Bone marrow (tissue), 2 donors: ENCODE results near the gene NECTIN1.

Experiments
- DNase-seq, 2 donors: peaks; one replicate each; lab custom pipeline; 2025; lab: John Stamatoyannopoulos, UW

The NECTIN1 gene

DNA sequence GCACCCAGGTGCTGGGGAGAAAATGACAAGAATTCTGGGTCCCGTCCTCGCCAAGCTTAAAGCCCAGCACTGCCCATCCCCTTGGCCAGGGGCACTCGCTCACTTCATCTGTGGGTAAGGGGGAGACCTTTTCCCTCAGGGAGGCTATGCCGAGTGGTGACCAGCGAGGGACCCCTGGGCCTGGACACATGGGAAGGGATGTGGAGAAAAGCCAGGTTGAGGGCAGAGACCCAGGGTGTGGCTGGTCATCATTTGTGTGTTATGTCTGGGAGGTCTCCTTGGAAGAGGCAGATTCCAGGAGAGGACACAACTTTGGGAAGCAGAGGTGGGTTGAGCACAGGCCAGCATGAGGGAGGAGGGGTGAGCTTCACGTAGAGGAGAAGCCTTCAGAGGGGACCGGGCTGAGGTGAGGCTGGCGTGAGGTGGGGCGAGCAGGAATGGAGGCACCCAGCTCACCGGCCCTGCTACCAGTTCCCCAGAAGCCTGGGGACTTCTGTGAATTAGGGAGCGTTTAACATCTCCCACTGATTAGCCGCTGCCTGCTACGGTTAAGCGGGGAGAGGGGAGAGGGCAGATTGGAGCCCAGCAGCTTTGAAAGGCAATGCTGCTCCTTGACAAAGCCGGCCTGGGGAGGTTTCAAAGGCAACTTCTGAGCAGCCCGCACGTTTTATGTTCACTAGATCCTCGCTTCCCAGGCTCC, 25.8 kb upstream of the NECTIN1 start:
- no peak for DNase-seq

GRCh38 chr11:119754199-119754598, 25.2 kb upstream of the NECTIN1 start:
- no peak for DNase-seq

- DNase-seq = no peak
Observed at GRCh38 chr11:119752946-119753345, 23.9 kb upstream of the NECTIN1 start.

DNA sequence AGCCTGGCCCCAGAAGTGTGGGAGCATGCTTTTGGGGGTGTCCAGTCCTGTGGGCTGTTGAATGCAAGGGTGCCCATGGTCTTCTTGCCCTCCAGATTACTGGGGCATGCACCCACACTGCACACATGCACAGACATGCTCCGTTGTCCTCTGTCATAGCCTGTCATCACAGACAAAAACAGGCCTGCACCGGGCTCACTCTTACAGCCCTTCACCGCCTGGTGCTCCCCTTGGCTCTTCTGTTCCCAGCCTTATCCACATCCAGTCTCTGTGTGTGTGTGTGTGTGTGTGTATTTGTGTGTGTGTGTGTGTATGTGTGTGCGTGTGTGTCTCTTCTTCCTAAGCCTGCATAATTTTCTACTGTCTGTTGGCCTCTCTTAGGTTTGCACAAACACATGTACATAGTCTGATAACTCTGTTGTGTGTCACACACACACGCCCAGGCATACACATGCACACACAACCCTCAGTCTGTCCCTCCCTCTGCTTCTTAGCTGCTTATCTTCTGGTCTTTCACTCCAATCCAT, 23.4 kb upstream of the NECTIN1 start:
- DNase-seq = no peak

DNA sequence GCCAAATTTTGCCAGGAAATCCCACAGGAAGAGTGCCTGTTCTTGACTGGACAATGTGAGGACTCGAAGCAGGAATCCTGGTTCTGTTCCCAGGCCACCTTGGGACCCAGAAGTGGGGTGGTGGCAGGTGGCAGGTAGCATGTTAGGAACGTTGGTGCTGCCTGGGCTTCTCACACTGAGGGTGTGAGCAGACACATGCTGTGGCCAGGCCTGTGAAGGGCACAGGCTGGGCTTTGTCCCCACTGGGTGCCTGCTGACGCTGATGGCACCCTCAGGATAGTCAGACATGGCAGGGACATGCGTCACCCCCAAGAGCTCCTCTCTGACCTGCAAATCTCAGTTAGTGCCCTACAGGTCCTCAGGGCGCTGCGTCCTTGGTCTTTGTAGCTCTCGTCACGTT, 21.1 kb upstream of the NECTIN1 start:
- no peak for DNase-seq

DNA sequence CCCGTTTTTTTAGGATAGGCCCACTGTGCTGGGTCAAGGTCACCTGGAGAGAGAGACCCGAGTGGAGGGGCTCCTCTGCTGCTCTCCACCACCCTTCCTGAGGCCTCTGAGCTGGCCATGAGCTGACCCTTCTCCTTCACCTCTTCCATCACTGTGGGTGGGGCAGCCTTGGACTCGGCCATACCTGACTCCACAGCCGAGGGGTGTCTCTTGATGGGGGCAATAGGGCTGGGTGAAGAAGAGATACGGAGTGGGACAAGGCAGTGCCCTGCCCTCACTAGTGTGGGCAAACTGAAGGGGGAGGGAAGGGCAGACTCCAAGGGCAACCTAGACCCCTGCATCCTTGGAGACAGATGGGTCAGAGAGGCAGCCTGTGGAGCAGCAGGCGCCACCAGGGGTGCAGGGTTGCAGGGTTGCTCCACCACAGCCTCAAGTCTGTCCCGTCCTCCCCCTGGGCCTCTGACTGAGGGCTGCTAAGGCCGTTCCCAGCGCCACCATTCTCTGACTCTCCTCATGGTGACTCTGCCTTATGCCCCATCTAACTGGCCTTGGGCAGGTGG, 20.1 kb upstream of the NECTIN1 start:
- DNase-seq = no peak

DNA sequence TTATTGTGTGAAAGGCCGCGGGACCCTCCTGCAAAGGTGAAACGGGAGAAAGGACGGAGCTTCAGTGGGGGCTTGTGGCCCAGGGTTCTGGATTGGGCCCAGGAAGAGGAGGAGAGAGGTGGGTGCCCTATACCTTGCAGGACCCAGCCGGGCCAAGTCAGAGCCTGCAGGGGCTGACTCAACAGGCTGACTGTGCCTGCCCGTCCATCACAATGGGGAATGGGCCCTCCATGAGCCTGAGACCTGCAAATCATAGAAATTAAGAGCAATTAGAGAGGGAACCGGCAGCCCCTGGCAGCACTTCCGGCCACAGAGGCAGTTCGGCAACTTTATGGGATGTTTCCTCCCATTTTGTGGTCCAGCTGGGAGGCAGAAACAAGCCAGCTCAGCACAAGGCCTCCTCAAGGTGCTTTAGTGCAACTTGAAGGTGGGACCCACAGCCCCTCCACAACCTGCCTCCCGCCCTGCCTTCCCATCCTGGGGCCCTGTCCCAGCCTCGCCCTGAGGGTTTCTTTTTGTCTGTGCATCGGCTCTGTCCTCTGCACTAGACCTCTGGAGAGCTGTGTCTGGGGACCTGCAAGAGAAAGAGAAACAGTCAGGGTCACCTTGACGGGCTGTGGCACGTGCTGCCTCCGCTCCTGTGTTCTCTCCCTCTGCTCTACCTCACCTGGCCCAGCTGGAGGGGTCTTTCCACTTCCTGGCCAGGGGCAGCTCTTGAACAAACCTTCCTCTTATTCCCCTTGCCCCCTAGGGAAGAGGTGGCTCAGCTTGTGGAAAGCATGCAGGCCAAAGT, 19.1 kb upstream of the NECTIN1 start:
- no peak for DNase-seq

GRCh38 chr11:119745776-119746535, 17.0 kb upstream of the NECTIN1 start:
- no peak for DNase-seq

DNA sequence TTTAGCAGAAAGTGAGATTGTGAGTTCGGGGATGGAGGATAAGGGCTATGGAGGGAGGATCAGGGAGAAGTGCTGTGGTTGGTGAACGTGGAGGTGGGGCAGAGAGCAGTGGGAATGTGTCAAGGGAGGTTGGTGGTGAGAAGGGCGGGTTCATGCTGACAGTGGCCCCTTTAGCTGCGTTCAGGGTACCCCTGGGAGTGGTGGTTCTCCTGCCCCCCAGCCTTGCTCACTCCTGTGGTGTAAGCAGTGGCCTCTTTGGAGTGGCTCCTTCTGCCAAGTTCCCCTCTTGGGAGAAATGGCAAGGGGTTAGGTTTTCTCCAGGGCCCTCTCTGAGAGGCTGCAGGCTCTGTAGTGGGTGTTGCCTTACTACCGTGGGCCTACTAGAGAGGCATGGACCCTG, 16.1 kb upstream of the NECTIN1 start:
- DNase-seq = no peak

- no peak for DNase-seq
Observed at GRCh38 chr11:119744577-119744976, 15.6 kb upstream of the NECTIN1 start.

GRCh38 chr11:119743006-119743405, 14.0 kb upstream of the NECTIN1 start:
- no peak for DNase-seq

GRCh38 chr11:119742263-119742861, 13.4 kb upstream of the NECTIN1 start:
- DNase-seq = no peak

- DNase-seq = peak in 1 of 2 donors; percentile 19
Observed at GRCh38 chr11:119741369-119742262, 12.6 kb upstream of the NECTIN1 start.

DNA sequence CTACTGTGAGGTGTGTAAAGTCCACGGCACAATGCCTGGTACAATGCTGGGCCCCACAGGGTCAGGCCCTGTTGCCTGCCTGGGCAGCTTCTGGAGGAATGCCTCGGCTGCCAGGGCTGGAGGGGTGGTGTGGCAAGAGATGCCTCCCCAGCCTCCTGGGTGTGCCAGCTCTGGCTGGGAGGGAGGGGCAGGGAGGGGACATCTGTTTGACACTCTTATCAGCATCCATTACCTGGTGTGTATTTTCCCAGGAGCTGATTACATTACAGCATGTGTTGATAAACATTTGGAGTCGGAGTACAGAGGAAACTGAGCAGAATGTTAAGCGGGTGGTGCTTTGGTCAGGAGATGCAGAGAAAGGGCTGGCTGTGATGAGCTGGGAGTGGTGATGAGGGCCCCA, 11.0 kb upstream of the NECTIN1 start:
- no peak for DNase-seq

- DNase-seq = no peak
Observed at GRCh38 chr11:119739021-119739703, 10.2 kb upstream of the NECTIN1 start.

GRCh38 chr11:119738059-119738439, 9.0 kb upstream of the NECTIN1 start:
- no peak for DNase-seq

GRCh38 chr11:119737366-119738058, 8.5 kb upstream of the NECTIN1 start:
- no peak for DNase-seq

- DNase-seq = no peak
Observed at GRCh38 chr11:119734788-119735187, 5.8 kb upstream of the NECTIN1 start.

- no peak for DNase-seq
Observed at GRCh38 chr11:119730789-119731386, 1.9 kb upstream of the NECTIN1 start.
